OCI-LY7 (cell line): ENCODE data around the gene GRIA1. TPM values are rescaled to one million over a fixed set of nuclear protein-coding genes. Genes with fewer than 3 reads are reported as not detected.

Experiments used
- BruUV-seq: library from RNA; stranded (reverse); fragments of 400-500 nt; replicated peaks from 2 replicates; lab custom pipeline; 2021; lab: Mats Ljungman, UMichigan
- CTCF ChIA-PET: fragments of 300-600 bp; sonication (Branson Sonifier 250); formaldehyde crosslinking; loops from one replicate; lab custom pipeline; 2022; ENCODE audit warnings: antibody characterized with exemption; ENCODE audit not compliant: unreplicated experiment; lab: Charles Lee
- POLR2A ChIA-PET: fragments of 300-600 bp; sonication (Branson Sonifier 250); formaldehyde crosslinking; loops from one replicate; lab custom pipeline; 2022; ENCODE audit warnings: antibody characterized with exemption; lab: Charles Lee
- DNase-seq: peaks from one replicate; pipeline ENCODE4 v3.0.0-alpha.2; 2015; ENCODE audit warnings: low spot score
- H2AFZ ChIP-seq: fragments of 200-600 bp; sonication (generic), shearing (Covaris generic); 2 replicates; pipeline ENCODE4 v1.6.1; 2014; ENCODE audit warnings: mild to moderate bottlenecking, antibody characterized with exemption, low read length, moderate library complexity
- H3K27ac ChIP-seq: fragments of 200-600 bp; sonication (generic); 2 replicates; pipeline ENCODE4 v1.5.1; 2014; ENCODE audit warnings: mixed run types, low read depth, mild to moderate bottlenecking, moderate library complexity, low read length, inconsistent platforms; ENCODE audit not compliant: poor library complexity, severe bottlenecking
- H3K36me3 ChIP-seq: fragments of 200-600 bp; sonication (generic); 2 replicates; pipeline ENCODE4 v1.6.1; 2014; ENCODE audit warnings: mild to moderate bottlenecking, antibody characterized with exemption, low read length, moderate library complexity, mixed read lengths; ENCODE audit not compliant: insufficient read depth
- H3K4me1 ChIP-seq: fragments of 200-600 bp; sonication (generic); 2 replicates; pipeline ENCODE4 v1.5.1; 2014; ENCODE audit warnings: mild to moderate bottlenecking, low read length; ENCODE audit not compliant: insufficient read depth, poor library complexity, severe bottlenecking
- H3K4me2 ChIP-seq: fragments of 200-600 bp; sonication (generic); 2 replicates; pipeline ENCODE4 v1.6.1; 2014; ENCODE audit warnings: mild to moderate bottlenecking, low read length
- H3K4me3 ChIP-seq: fragments of 200-600 bp; sonication (generic); 2 replicates; pipeline ENCODE4 v1.5.1; 2014; ENCODE audit warnings: mild to moderate bottlenecking, low read depth, low read length; ENCODE audit not compliant: poor library complexity, severe bottlenecking
- H3K79me2 ChIP-seq: fragments of 200-600 bp; sonication (generic); 2 replicates; pipeline ENCODE4 v1.6.1; 2016; ENCODE audit warnings: low read depth, mild to moderate bottlenecking, low read length, moderate library complexity, mixed read lengths; ENCODE audit not compliant: insufficient read depth
- H3K9me2 ChIP-seq: fragments of 200-600 bp; sonication (generic); 2 replicates; pipeline ENCODE4 v1.6.1; 2016; ENCODE audit warnings: mild to moderate bottlenecking, low read length, mixed read lengths; ENCODE audit not compliant: insufficient read depth
- H3K9me3 ChIP-seq: fragments of 200-600 bp; sonication (generic); 2 replicates; pipeline ENCODE4 v1.6.1; 2014; ENCODE audit warnings: mild to moderate bottlenecking, mixed run types, low read length, mixed read lengths
- H4K20me1 ChIP-seq: fragments of 200-600 bp; sonication (generic); 2 replicates; pipeline ENCODE4 v1.6.1; 2014; ENCODE audit warnings: mild to moderate bottlenecking, antibody characterized with exemption, low read length, moderate library complexity, mixed read lengths; ENCODE audit not compliant: insufficient read depth
- CTCF ChIP-seq: fragments of 200-600 bp; sonication (generic); conservative IDR thresholded peaks from 2 replicates; pipeline ENCODE4 v1.5.1; 2014; ENCODE audit warnings: mild to moderate bottlenecking, antibody characterized with exemption, low read length, moderate library complexity, mixed read lengths
- EZH2phosphoT487 ChIP-seq: fragments of 200-600 bp; sonication (generic); IDR thresholded peaks from 2 replicates; pipeline ENCODE4 v1.6.1; 2018; ENCODE audit warnings: low read depth, borderline replicate concordance, mild to moderate bottlenecking, mixed run types, antibody characterized with exemption, low read length, moderate library complexity, mixed read lengths
- intact Hi-C: fragments of 100-400 bp; cut with micrococcal nuclease; formaldehyde crosslinking; loops from one replicate; pipeline ENCODE4 v1.10.0; 2022; ENCODE audit not compliant: unreplicated experiment
- total RNA-seq, 2 experiments: library from RNA; depleted of rRNA in 1 of 2; stranded (reverse); fragments of >200 nt in 1 of 2; shearing (Covaris generic) in 1 of 2; gene quantifications; 2 replicates each; pipeline ENCODE4 v1.2.3, GENCODE V29; 2014 to 2022

GRIA1 gene
- total RNA-seq, 2 experiments from 2014 or later, result not detected

- ChIA-PET CTCF (no interaction called here), POLR2A (no interaction called here)
- TF ChIP-seq EZH2phosphoT487, result no peak
- no peak for TF ChIP-seq CTCF
- no peaks in the 10 kb centered on the region for H3K36me3 ChIP-seq
- H3K4me2 ChIP-seq, result no peak overlapping the region
- intact Hi-C loops, result no loop called here
- BruUV-seq, result no TSS peak
- no peak overlapping the region for H3K27ac ChIP-seq
- no peaks in the 10 kb centered on the region for H3K4me1 ChIP-seq
- H4K20me1 ChIP-seq, result no peaks in the 10 kb centered on the region
- H3K9me3 ChIP-seq, result no peaks in the 10 kb centered on the region
- H2AFZ ChIP-seq, result no peak overlapping the region
- no peaks in the 10 kb centered on the region for H3K9me2 ChIP-seq
- H3K4me3 ChIP-seq, result no peak overlapping the region
- DNase-seq, result no peak
- no peaks in the 10 kb centered on the region for H3K79me2 ChIP-seq
Observed at GRCh38 chr5:153793699-153794098, 303.2 kb downstream of the GRIA1 start.

GRCh38 chr5:153794327-153794726, 303.9 kb downstream of the GRIA1 start:
- no peaks in the 10 kb centered on the region for H3K9me2 ChIP-seq
- ChIA-PET POLR2A (no interaction called here), CTCF (no interaction called here)
- no peak for DNase-seq
- H3K9me3 ChIP-seq, result no peaks in the 10 kb centered on the region
- no peak overlapping the region for H3K27ac ChIP-seq
- intact Hi-C loops, result no loop called here
- no peak overlapping the region for H3K4me3 ChIP-seq
- TF ChIP-seq EZH2phosphoT487 (no peak), CTCF (no peak)
- no TSS peak for BruUV-seq
- H3K79me2 ChIP-seq, result no peaks in the 10 kb centered on the region
- H3K4me1 ChIP-seq, result no peaks in the 10 kb centered on the region
- no peak overlapping the region for H2AFZ ChIP-seq
- H4K20me1 ChIP-seq, result no peaks in the 10 kb centered on the region
- H3K36me3 ChIP-seq, result no peaks in the 10 kb centered on the region
- H3K4me2 ChIP-seq, result no peak overlapping the region

GRCh38 chr5:153796527-153796926, 306.1 kb downstream of the GRIA1 start:
- H3K79me2 ChIP-seq, result no peaks in the 10 kb centered on the region
- H3K4me2 ChIP-seq, result no peak overlapping the region
- ChIA-PET CTCF (no interaction called here), POLR2A (no interaction called here)
- DNase-seq, result no peak
- H3K36me3 ChIP-seq, result no peaks in the 10 kb centered on the region
- BruUV-seq, result no TSS peak
- no peak overlapping the region for H3K4me3 ChIP-seq
- intact Hi-C loops, result loop anchor here (5.0 kb wide), 1 partner anchor 116 kb away; no protein-coding TSS in a partner anchor
- H3K9me2 ChIP-seq, result no peaks in the 10 kb centered on the region
- H3K9me3 ChIP-seq, result no peaks in the 10 kb centered on the region
- H3K4me1 ChIP-seq, result no peaks in the 10 kb centered on the region
- TF ChIP-seq CTCF (no peak), EZH2phosphoT487 (no peak)
- H3K27ac ChIP-seq, result no peak overlapping the region
- H2AFZ ChIP-seq, result no peak overlapping the region
- H4K20me1 ChIP-seq, result no peaks in the 10 kb centered on the region
